ENCODE results near the gene SLC10A3.

Gene SLC10A3

GRCh38 chrX:154484255-154485149, 5.9 kb downstream of the SLC10A3 start:
- peak overlapping the region in 1 of 2 experiments; percentile 73 for H3K27ac ChIP-seq (ENCODE audit: insufficient read depth in 1 of 2, low read depth in 1 of 2, low read length in 2 of 2, poor library complexity in 1 of 2, severe bottlenecking in 2 of 2)
- peaks cover 0 to 23% (median 10%) of the 10 kb centered on the region in 4 experiments for H3K36me3 ChIP-seq (ENCODE audit: control insufficient read depth in 4 of 4, insufficient read depth in 4 of 4, low read length in 3 of 4)
- no peak overlapping the region for H3K4me3 ChIP-seq (ENCODE audit: control insufficient read depth in 1 of 7, extremely low read depth in 1 of 7, insufficient read depth in 4 of 7, low read depth in 2 of 7, low read length in 6 of 7)
- ChIA-PET CTCF (interaction anchor here (0.8 to 1.7 kb wide), 2 partner anchors 43 to 46 kb away, joined by 3 to 5 read pairs; no protein-coding TSS in a partner anchor), POLR2A (interaction anchor here (0.7 to 1.1 kb wide), 2 partner anchors 32 to 513 kb away, joined by 3 to 4 read pairs; partner anchors contain the start of genes FAM3A and HCFC1)
- peaks cover 0 to 4% (median 0%) of the 10 kb centered on the region in 5 experiments for H3K27me3 ChIP-seq (replicated peaks in 2 of 5; ENCODE audit: control insufficient read depth in 4 of 5, insufficient read depth in 5 of 5, low read length in 4 of 5)
- H3K9me3 ChIP-seq (ENCODE audit: control extremely low read depth in 1 of 5, control insufficient read depth in 4 of 5, insufficient read depth in 2 of 5, low read depth in 1 of 5, low read length in 4 of 5), result peaks cover 0 to 3% (median 0%) of the 10 kb centered on the region in 5 experiments
- peaks cover 0 to 37% (median 27%) of the 10 kb centered on the region in 4 experiments for H3K4me1 ChIP-seq (ENCODE audit: control extremely low read depth in 1 of 4, control insufficient read depth in 4 of 4, insufficient read depth in 4 of 4, low read length in 3 of 4)
- WGBS (ENCODE audit: insufficient coverage), result 84% methylated on average over 12 of the region's 16 CpGs
- peak in 1 of 3 donors; percentile 27 for DNase-seq

GRCh38 chrX:154483325-154483724, 7.1 kb downstream of the SLC10A3 start:
- Histone ChIP-seq H3K36me3 (ENCODE audit: control insufficient read depth in 4 of 4, insufficient read depth in 4 of 4, low read length in 3 of 4) (peaks cover 0 to 19% (median 9%) of the 10 kb centered on the region in 4 experiments), H3K4me1 (ENCODE audit: control extremely low read depth in 1 of 4, control insufficient read depth in 4 of 4, insufficient read depth in 4 of 4, low read length in 3 of 4) (peaks cover 0 to 38% (median 30%) of the 10 kb centered on the region in 4 experiments), H3K4me3 (ENCODE audit: control insufficient read depth in 1 of 7, extremely low read depth in 1 of 7, insufficient read depth in 4 of 7, low read depth in 2 of 7, low read length in 6 of 7) (no peak overlapping the region), H3K9me3 (ENCODE audit: control extremely low read depth in 1 of 5, control insufficient read depth in 4 of 5, insufficient read depth in 2 of 5, low read depth in 1 of 5, low read length in 4 of 5) (peaks cover 0 to 3% (median 0%) of the 10 kb centered on the region in 5 experiments), H3K27me3 (replicated peaks in 2 of 5; ENCODE audit: control insufficient read depth in 4 of 5, insufficient read depth in 5 of 5, low read length in 4 of 5) (peaks cover 0 to 4% (median 0%) of the 10 kb centered on the region in 5 experiments), H3K27ac (ENCODE audit: insufficient read depth in 1 of 2, low read depth in 1 of 2, low read length in 2 of 2, poor library complexity in 1 of 2, severe bottlenecking in 2 of 2) (no peak overlapping the region)
- 74% methylated on average over 5 of the region's 7 CpGs for WGBS (ENCODE audit: insufficient coverage)
- DNase-seq, result no peak
- POLR2A ChIA-PET, result interaction anchor here (0.7 kb wide), 1 partner anchor 512 kb away, joined by 4 read pairs; the partner anchor contains the start of gene HCFC1
- CTCF ChIA-PET, result interaction anchor here (1.7 kb wide), 1 partner anchor 44 kb away, joined by 5 read pairs; no protein-coding TSS in a partner anchor

DNA sequence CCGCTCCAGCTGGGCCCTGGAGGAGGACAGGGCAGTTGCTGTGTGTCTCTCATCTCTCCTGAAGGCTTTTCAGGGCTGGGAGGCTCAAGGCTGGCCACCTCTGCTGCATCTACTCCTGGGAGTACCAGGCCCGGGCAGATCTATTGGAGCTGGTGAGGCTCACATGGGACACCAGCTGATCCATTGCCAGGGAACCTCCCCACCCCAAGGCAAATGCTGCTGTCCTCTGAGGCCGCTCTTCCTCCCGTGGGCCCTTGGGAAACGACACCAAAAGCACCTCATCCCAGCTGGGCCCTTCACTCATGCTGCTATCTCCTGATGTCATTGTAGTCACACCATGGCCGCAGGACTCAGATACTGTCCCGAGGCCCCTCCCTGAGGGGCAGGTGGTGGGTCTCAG, 7.6 kb downstream of the SLC10A3 start:
- Histone ChIP-seq H3K4me3 (ENCODE audit: control insufficient read depth in 1 of 7, extremely low read depth in 1 of 7, insufficient read depth in 4 of 7, low read depth in 2 of 7, low read length in 6 of 7) (no peak overlapping the region), H3K36me3 (ENCODE audit: control insufficient read depth in 4 of 4, insufficient read depth in 4 of 4, low read length in 3 of 4) (peaks cover 0 to 19% (median 7%) of the 10 kb centered on the region in 4 experiments), H3K27ac (ENCODE audit: insufficient read depth in 1 of 2, low read depth in 1 of 2, low read length in 2 of 2, poor library complexity in 1 of 2, severe bottlenecking in 2 of 2) (no peak overlapping the region), H3K4me1 (ENCODE audit: control extremely low read depth in 1 of 4, control insufficient read depth in 4 of 4, insufficient read depth in 4 of 4, low read length in 3 of 4) (peaks cover 0 to 43% (median 30%) of the 10 kb centered on the region in 4 experiments), H3K9me3 (ENCODE audit: control extremely low read depth in 1 of 5, control insufficient read depth in 4 of 5, insufficient read depth in 2 of 5, low read depth in 1 of 5, low read length in 4 of 5) (peaks cover 0 to 3% (median 0%) of the 10 kb centered on the region in 5 experiments), H3K27me3 (replicated peaks in 2 of 5; ENCODE audit: control insufficient read depth in 4 of 5, insufficient read depth in 5 of 5, low read length in 4 of 5) (peaks cover 0 to 4% (median 0%) of the 10 kb centered on the region in 5 experiments)
- WGBS (ENCODE audit: insufficient coverage), result 84% methylated on average over 6 of the region's 7 CpGs
- DNase-seq, result no peak
- ChIA-PET CTCF (no interaction called here), POLR2A (no interaction called here)

DNA sequence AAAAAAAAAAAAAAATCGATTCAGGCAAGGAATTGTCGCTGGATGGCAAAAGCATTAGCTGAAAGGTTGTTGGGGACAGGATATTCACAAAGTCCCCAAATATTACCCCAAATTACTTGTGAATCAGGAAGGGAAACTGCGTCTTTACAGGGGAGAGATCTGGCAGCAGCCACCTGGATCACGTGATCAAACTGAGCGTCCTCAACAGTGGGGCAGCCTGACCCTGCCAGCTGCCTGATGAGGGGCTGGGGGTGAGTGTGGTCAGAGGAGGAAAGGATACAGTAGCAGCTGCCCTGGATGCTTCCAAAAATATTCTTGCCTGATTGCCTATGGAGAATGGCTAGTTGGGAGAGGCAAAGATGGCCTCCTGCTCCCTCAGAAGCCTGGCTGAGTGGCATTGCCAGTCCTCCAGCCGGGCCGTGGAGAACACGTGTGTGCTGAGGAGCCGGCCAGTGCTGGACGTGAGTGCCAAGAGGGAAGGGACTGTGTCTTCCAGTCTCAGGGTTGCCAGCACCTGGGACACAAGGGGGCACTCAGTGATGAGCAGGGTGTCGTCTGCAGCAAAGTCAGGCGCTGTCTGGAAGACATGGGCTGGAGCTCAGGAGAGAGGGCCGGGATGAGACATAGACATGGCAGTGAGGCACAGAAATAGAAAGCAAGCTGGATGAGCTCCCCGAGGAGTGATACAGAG, 8.4 kb downstream of the SLC10A3 start:
- POLR2A ChIA-PET, result no interaction called here
- CTCF ChIA-PET, result interaction anchor here (0.8 kb wide), 1 partner anchor 41 kb away, joined by 3 read pairs; no protein-coding TSS in a partner anchor
- no peak overlapping the region for H3K27ac ChIP-seq (ENCODE audit: insufficient read depth in 1 of 2, low read depth in 1 of 2, low read length in 2 of 2, poor library complexity in 1 of 2, severe bottlenecking in 2 of 2)
- H3K9me3 ChIP-seq (ENCODE audit: control extremely low read depth in 1 of 5, control insufficient read depth in 4 of 5, insufficient read depth in 2 of 5, low read depth in 1 of 5, low read length in 4 of 5), result peaks cover 0 to 3% (median 0%) of the 10 kb centered on the region in 5 experiments
- no peak for DNase-seq
- peaks cover 0 to 4% (median 0%) of the 10 kb centered on the region in 5 experiments for H3K27me3 ChIP-seq (replicated peaks in 2 of 5; ENCODE audit: control insufficient read depth in 4 of 5, insufficient read depth in 5 of 5, low read length in 4 of 5)
- peaks cover 0 to 19% (median 5%) of the 10 kb centered on the region in 4 experiments for H3K36me3 ChIP-seq (ENCODE audit: control insufficient read depth in 4 of 4, insufficient read depth in 4 of 4, low read length in 3 of 4)
- no peak overlapping the region for H3K4me3 ChIP-seq (ENCODE audit: control insufficient read depth in 1 of 7, extremely low read depth in 1 of 7, insufficient read depth in 4 of 7, low read depth in 2 of 7, low read length in 6 of 7)
- WGBS (ENCODE audit: insufficient coverage), result 87% methylated on average over 12 of the region's 14 CpGs
- H3K4me1 ChIP-seq (ENCODE audit: control extremely low read depth in 1 of 4, control insufficient read depth in 4 of 4, insufficient read depth in 4 of 4, low read length in 3 of 4), result peaks cover 0 to 37% (median 27%) of the 10 kb centered on the region in 4 experiments

GRCh38 chrX:154481195-154481594, 9.2 kb downstream of the SLC10A3 start:
- POLR2A ChIA-PET, result interaction anchor here (1.2 kb wide), 1 partner anchor 9 kb away, joined by 12 read pairs; the partner anchor contains the start of gene SLC10A3
- CTCF ChIA-PET, result no interaction called here
- Histone ChIP-seq H3K4me1 (ENCODE audit: control extremely low read depth in 1 of 4, control insufficient read depth in 4 of 4, insufficient read depth in 4 of 4, low read length in 3 of 4) (peaks cover 0 to 35% (median 24%) of the 10 kb centered on the region in 4 experiments), H3K9me3 (ENCODE audit: control extremely low read depth in 1 of 5, control insufficient read depth in 4 of 5, insufficient read depth in 2 of 5, low read depth in 1 of 5, low read length in 4 of 5) (no peaks in the 10 kb centered on the region), H3K27ac (ENCODE audit: insufficient read depth in 1 of 2, low read depth in 1 of 2, low read length in 2 of 2, poor library complexity in 1 of 2, severe bottlenecking in 2 of 2) (no peak overlapping the region), H3K36me3 (ENCODE audit: control insufficient read depth in 4 of 4, insufficient read depth in 4 of 4, low read length in 3 of 4) (peaks cover 0 to 19% (median 5%) of the 10 kb centered on the region in 4 experiments), H3K27me3 (replicated peaks in 2 of 5; ENCODE audit: control insufficient read depth in 4 of 5, insufficient read depth in 5 of 5, low read length in 4 of 5) (peaks cover 0 to 4% (median 0%) of the 10 kb centered on the region in 5 experiments), H3K4me3 (ENCODE audit: control insufficient read depth in 1 of 7, extremely low read depth in 1 of 7, insufficient read depth in 4 of 7, low read depth in 2 of 7, low read length in 6 of 7) (no peak overlapping the region)
- WGBS (ENCODE audit: insufficient coverage), result 89% methylated on average over 2 of the region's 5 CpGs
- DNase-seq, result no peak

DNA sequence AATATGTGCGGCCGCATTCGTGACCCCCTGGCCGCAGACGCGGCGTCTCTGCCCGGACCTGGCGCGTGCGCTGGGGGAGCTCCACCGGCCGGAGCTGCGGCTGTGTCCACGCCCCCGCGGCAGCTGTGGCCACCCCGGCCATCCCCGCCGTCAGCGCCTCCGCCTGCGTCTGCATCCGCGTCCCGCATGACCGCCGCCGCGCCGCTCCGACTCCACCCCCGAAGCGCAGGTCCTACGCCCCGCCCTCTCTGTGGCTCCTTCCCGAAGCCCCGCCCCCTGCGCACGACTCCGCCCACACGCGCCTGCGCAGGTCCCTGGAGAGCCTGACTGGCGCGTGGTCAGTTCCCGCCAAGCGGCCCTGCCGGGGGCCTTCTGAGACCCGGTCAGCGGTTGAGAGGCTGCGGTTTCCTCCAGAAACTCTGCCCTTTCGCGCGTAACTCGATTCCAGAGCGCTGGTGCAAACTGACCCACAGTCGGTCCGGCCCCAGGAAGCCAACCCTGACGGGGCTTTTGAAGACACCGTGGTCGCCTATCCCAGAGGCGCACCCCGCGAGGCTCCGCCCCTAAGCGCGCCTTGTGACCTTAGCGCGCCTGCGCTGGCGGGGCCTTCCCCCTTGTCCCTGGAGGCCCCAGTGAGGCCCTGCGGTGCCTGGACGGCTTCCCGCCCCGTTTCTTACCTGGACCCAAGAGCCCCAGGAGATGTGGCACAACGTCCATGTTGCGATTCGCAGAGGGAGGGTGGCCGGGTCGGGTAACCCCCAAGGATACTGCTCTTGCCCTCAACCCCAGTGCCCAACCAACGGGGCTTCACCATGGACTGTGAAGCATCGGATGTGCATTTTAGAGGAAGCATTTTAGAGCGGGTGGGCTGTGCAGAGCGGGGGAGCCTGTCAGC, 11.5 kb downstream of the SLC10A3 start, which contains the start of gene LAGE3:
LAGE3 (minus strand) TSS at position 554 of the 895 bp plus-strand sequence; CDS start at position 188, 366 bp downstream.
- Histone ChIP-seq H3K9me3 (ENCODE audit: control extremely low read depth in 1 of 5, control insufficient read depth in 4 of 5, insufficient read depth in 2 of 5, low read depth in 1 of 5, low read length in 4 of 5) (no peaks in the 10 kb centered on the region), H3K36me3 (ENCODE audit: control insufficient read depth in 4 of 4, insufficient read depth in 4 of 4, low read length in 3 of 4) (peaks cover 0 to 6% (median 0%) of the 10 kb centered on the region in 4 experiments), H3K27ac (ENCODE audit: insufficient read depth in 1 of 2, low read depth in 1 of 2, low read length in 2 of 2, poor library complexity in 1 of 2, severe bottlenecking in 2 of 2) (peak within 1 kb of the TSS in 1 of 2 experiments; percentile 73), H3K27me3 (replicated peaks in 2 of 5; ENCODE audit: control insufficient read depth in 4 of 5, insufficient read depth in 5 of 5, low read length in 4 of 5) (no peaks in the 10 kb centered on the region), H3K4me1 (ENCODE audit: control extremely low read depth in 1 of 4, control insufficient read depth in 4 of 4, insufficient read depth in 4 of 4, low read length in 3 of 4) (peaks cover 0 to 15% (median 9%) of the 10 kb centered on the region in 4 experiments), H3K4me3 (ENCODE audit: control insufficient read depth in 1 of 7, extremely low read depth in 1 of 7, insufficient read depth in 4 of 7, low read depth in 2 of 7, low read length in 6 of 7) (peak within 1 kb of the TSS; percentile 45 to 80 (median 63))
- ChIA-PET POLR2A (interaction anchor here (1.0 kb wide), 2 partner anchors 11 to 70 kb away, joined by 3 to 8 read pairs; partner anchors contain the start of genes DNASE1L1 and SLC10A3), CTCF (no interaction called here)
- 37% methylated on average over 77 of the region's 85 CpGs for WGBS (ENCODE audit: insufficient coverage)
- DNase-seq, result peak; percentile 83 to 91 (median 91)
